SK-N-SH (cell line): ENCODE results near the gene SPRYD4.

ENCODE experiments used
- CTCF ChIP-seq: fragments of 200-600 bp; sonication (generic); IDR thresholded peaks from 2 replicates; pipeline ENCODE4 v1.6.1; 2017; ENCODE audit warnings: antibody characterized with exemption, mild to moderate bottlenecking, moderate library complexity
- EP300 ChIP-seq, 2 experiments: IDR thresholded peaks; 2 replicates each; pipeline versions ENCODE4 v1.4.0 to v1.6.1; 2012; ENCODE audit warnings: borderline replicate concordance in 1 of 2, low read depth in 1 of 2, low read length in 1 of 2
- RXRA ChIP-seq: IDR thresholded peaks from 2 replicates; pipeline ENCODE4 v1.4.0; 2012; ENCODE audit warnings: low read depth, mild to moderate bottlenecking, borderline replicate concordance
- SIN3A ChIP-seq: IDR thresholded peaks from 2 replicates; pipeline ENCODE4 v1.6.1; 2012; ENCODE audit warnings: low read depth, mild to moderate bottlenecking, low read length, moderate library complexity, borderline replicate concordance

- no peak for TF ChIP-seq RXRA
- TF ChIP-seq CTCF = peak; percentile 45
- no peak; a peak in 1 of 4 replicates for TF ChIP-seq EP300 (IDR thresholded peaks at IDR 0.05; ENCODE audit: borderline replicate concordance in 1 of 2, low read depth in 1 of 2, low read length in 1 of 2)
- peak; percentile 91 for TF ChIP-seq SIN3A
Observed at GRCh38 chr12:56468216-56469006, at the start of gene SPRYD4.
